Heart left ventricle (tissue), 16 donors: ENCODE results near the gene COX10. TPM values are rescaled to one million over a fixed set of nuclear protein-coding genes. Genes with fewer than 3 reads are reported as not detected.

Source experiments
- ATAC-seq, 4 donors: fragments of 200-7000 bp; cut with Tn5 transposase; one replicate each; pipeline ENCODE4 v1.9.1; 2020 to 2022; ENCODE audit warnings: moderate library complexity in 4 of 4, mild to moderate bottlenecking in 3 of 4, moderate number of reproducible peaks in 1 of 4
- DNase-seq, 5 donors: peaks; one replicate each; pipeline ENCODE4 v3.0.0-alpha.2; 2020
- H3K27ac ChIP-seq, 12 donors: fragments of 200-600 bp; sonication (generic) in 4 of 12; one replicate each; pipeline versions ENCODE4 v1.5.0 to v1.8.0; 2016 to 2022; ENCODE audit warnings: mild to moderate bottlenecking in 2 of 12
- H3K27me3 ChIP-seq, 9 donors: fragments of 200-600 bp; sonication (generic) in 2 of 9; one replicate each; pipeline versions ENCODE4 v1.5.1 to v1.8.0; 2016 to 2022; ENCODE audit warnings: mild to moderate bottlenecking in 3 of 9
- H3K36me3 ChIP-seq, 9 donors: fragments of 200-600 bp; sonication (generic) in 2 of 9; one replicate each; pipeline versions ENCODE4 v1.5.0 to v1.8.0; 2018 to 2022; ENCODE audit warnings: mild to moderate bottlenecking in 2 of 9
- H3K4me1 ChIP-seq, 12 donors: fragments of 200-600 bp; sonication (generic) in 4 of 12; one replicate each; pipeline versions ENCODE4 v1.5.0 to v1.8.0; 2016 to 2022; ENCODE audit warnings: mild to moderate bottlenecking in 3 of 12
- H3K4me3 ChIP-seq, 12 donors: fragments of 200-600 bp; sonication (generic) in 4 of 12; one replicate each; pipeline versions ENCODE4 v1.5.0 to v1.8.0; 2017 to 2022; ENCODE audit warnings: mild to moderate bottlenecking in 9 of 12, moderate library complexity in 4 of 12
- H3K9me3 ChIP-seq, 12 donors: fragments of 200-600 bp; sonication (generic) in 4 of 12; one replicate each; pipeline versions ENCODE4 v1.5.0 to v1.8.0; 2016 to 2022; ENCODE audit warnings: mild to moderate bottlenecking in 1 of 12
- CTCF ChIP-seq, 12 donors: fragments of 200-600 bp; sonication (generic) in 4 of 12; IDR thresholded peaks; one replicate each; pipeline versions ENCODE4 v1.5.0 to v1.8.0; 2018 to 2022; ENCODE audit warnings: antibody characterized with exemption in 12 of 12, mild to moderate bottlenecking in 5 of 12
- POLR2A ChIP-seq, 2 donors: fragments of 450-650 bp; IDR thresholded peaks; one replicate each; pipeline ENCODE4 v1.6.1; 2017; ENCODE audit warnings: antibody characterized with exemption in 2 of 2, mild to moderate bottlenecking in 2 of 2, moderate library complexity in 2 of 2
- WGBS, 4 donors: extraction: QIAGEN DNeasy Blood & Tissue Kit in 2 of 4; methylation state at CpG; one replicate each; pipeline versions ENCODE4 v1.1.5 to v1.1.7; 2013 to 2018; 5-methylcytosine and 5-hydroxymethylcytosine counted together
- intact Hi-C, 10 donors: fragments of 100-400 bp; cut with DNase I; formaldehyde crosslinking; loops; one replicate each; pipeline versions ENCODE4 v1.11.1 to v1.14.2; 2022
- polyA plus RNA-seq, 2 donors: library from polyadenylated mRNA; stranded (reverse); fragments of 200-250 nt; gene quantifications; one replicate each; pipeline ENCODE4 v1.2.3, GENCODE V29; 2013
- total RNA-seq, 9 donors: library from RNA; depleted of rRNA in 2 of 9; stranded (reverse); fragments of >200 nt in 2 of 9; fragmentation: NEBNext Ultra II Directional in 3 of 9; extraction: Animal tissue kit (Norgen Biotek cat#: 25700) in 3 of 9; gene quantifications; one replicate each; pipeline versions ENCODE4 v1.1.0 to v1.2.4, GENCODE V29; 2016 to 2023
- donor health status: ischemic (EF 13 %, LVEDD 7.1; RV severe dilation, severe dysfunction).
- donor health status: healthy with polysubstance abuse.
- donor health status: DM: no; HTN: yes; CAD: no.
- donor health status: DM: no; HTN: no; CAD: no.
- donor health status: ischemic (EF 25% LVEDD 6.9; RV normal size, moderate dysfunction).
- donor health status: ischemic (EF 25% LVEDD 5.7; RV mildly dilated, moderate dysfunction).
- donor health status: healthy.
- donor health status: DM: yes; HTN: yes; CAD: no.
- donor health status: ischemic (EF 35%, LVEDD 5.7; RV mildly dilated, moderate dysfunction).
- donor health status: nonischemic (EF 11% LVEDD 7.7; RV severe dilation, severe dysfunction).
- donor health status: DM: yes; HTN: yes; CAD: no.
- donor health status: PGD.
- donor health status: ischemic (EF 29% LVEDD 5.4; RV normal size, mild dysfunction).
- donor health status: nonischemic (EF 23%, LVEDD 6.1; RV moderate dilation, normal function).

COX10 gene
- total and polyA plus RNA-seq, 11 donors, result 17.8 to 96.0 (median 48.6) TPM

- DNase-seq (no peak), ATAC-seq (no peak)
- peak overlapping the region in 4 of 12 donors; percentile 1 to 78 (median 36) for H3K27ac ChIP-seq
- 56 to 65% (median 62%) methylated on average over 10 of the region's 10 CpGs for WGBS, 4 donors
- no peak for TF ChIP-seq CTCF (IDR thresholded peaks at IDR 0.05)
- no peak for TF ChIP-seq POLR2A (IDR thresholded peaks at IDR 0.05)
- H3K4me3 ChIP-seq, result no peak overlapping the region
- intact Hi-C loops, result loop anchor here in 5 of 10 donors (10.0 kb wide), 5 partner anchors 107 to 607 kb away; partner anchors contain the start of gene COX10 (in 1 of the 5)
- H3K4me1 ChIP-seq, result peaks cover 3 to 91% (median 21%) of the 10 kb centered on the region in 12 donors
- no peaks in the 10 kb centered on the region for H3K27me3 ChIP-seq
- no peaks in the 10 kb centered on the region for H3K9me3 ChIP-seq
- H3K36me3 ChIP-seq, result peaks cover 0 to 6% (median 0%) of the 10 kb centered on the region in 9 donors
Measured at GRCh38 chr17:14201021-14201987, 132.0 kb downstream of the COX10 start.

DNA sequence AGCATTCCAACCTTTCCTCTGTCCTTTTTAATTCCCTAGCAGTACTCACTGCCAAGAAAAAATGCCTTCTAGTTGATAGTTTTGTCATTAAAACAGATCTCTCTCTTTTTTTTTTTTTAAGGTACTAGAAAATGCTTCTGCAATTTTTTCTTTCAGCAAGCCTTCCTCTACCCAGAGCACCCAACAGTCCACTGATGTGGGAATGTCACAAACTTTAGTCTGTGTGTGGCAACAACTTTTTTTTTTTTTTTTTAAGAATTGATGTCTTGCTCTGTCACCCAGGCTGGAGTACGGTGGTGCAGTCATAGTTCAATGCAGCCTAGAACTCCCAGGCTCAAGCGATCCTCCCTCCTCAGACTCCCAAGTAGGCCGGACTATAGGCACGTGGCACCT is 132.7 kb downstream of the COX10 start:
- no peak for ATAC-seq
- intact Hi-C loops, result loop anchor here in 5 of 10 donors (10.0 kb wide), 5 partner anchors 107 to 607 kb away; partner anchors contain the start of gene COX10 (in 1 of the 5)
- peaks cover 0 to 8% (median 2%) of the 10 kb centered on the region in 9 donors for H3K36me3 ChIP-seq
- H3K27me3 ChIP-seq, result no peaks in the 10 kb centered on the region
- H3K4me3 ChIP-seq, result no peak overlapping the region
- TF ChIP-seq CTCF (IDR thresholded peaks at IDR 0.05) (no peak), POLR2A (IDR thresholded peaks at IDR 0.05) (no peak)
- peak overlapping the region in 4 of 12 donors; percentile 1 to 78 (median 36) for H3K27ac ChIP-seq
- H3K4me1 ChIP-seq, result peaks cover 3 to 89% (median 23%) of the 10 kb centered on the region in 12 donors
- no peak for DNase-seq
- H3K9me3 ChIP-seq, result no peaks in the 10 kb centered on the region
- WGBS, 4 donors, result 95 to 99% (median 96%) methylated on average over 4 of the region's 4 CpGs

GRCh38 chr17:14202388-14203166 is 133.3 kb downstream of the COX10 start:
- no peak for ATAC-seq
- no peaks in the 10 kb centered on the region for H3K9me3 ChIP-seq
- peak overlapping the region in 1 of 12 donors; percentile 78 for H3K27ac ChIP-seq
- no peaks in the 10 kb centered on the region for H3K27me3 ChIP-seq
- 90 to 96% (median 95%) methylated on average over 10 of the region's 10 CpGs for WGBS, 4 donors
- TF ChIP-seq CTCF (IDR thresholded peaks at IDR 0.05) (no peak), POLR2A (IDR thresholded peaks at IDR 0.05) (no peak)
- peaks cover 3 to 83% (median 19%) of the 10 kb centered on the region in 12 donors for H3K4me1 ChIP-seq
- no peak for DNase-seq
- H3K36me3 ChIP-seq, result peaks cover 0 to 14% (median 8%) of the 10 kb centered on the region in 9 donors
- H3K4me3 ChIP-seq, result no peak overlapping the region
- intact Hi-C loops, result loop anchor here in 5 of 10 donors (10.0 kb wide), 5 partner anchors 108 to 608 kb away; partner anchors contain the start of gene COX10 (in 1 of the 5)
